ENCODE measurements around the gene IBTK.

GRCh38 chr6:82247505-82248272, at the start of gene IBTK:
- TF ChIP-seq ESRRG (CRISPR knock-in tag; IDR thresholded peaks at IDR 0.05) (no peak), CSRNP3 (CRISPR knock-in tag; IDR thresholded peaks at IDR 0.05) (no peak)

Data from SK-N-SH treated with all-trans-retinoic acid at 6 μM for 48 hours (cell line).